CD4-positive, alpha-beta T cell treated with Interleukin-17A for 1 hour (primary cell): ENCODE results near the gene CD320.
"Not testable (repeated sequence)": the region's sequence is repeated elsewhere in the genome, so short reads cannot be mapped to it uniquely, and the experiment has no call there.

ENCODE experiments used
- DNase-seq: peaks from one replicate; pipeline ENCODE4 v3.0.0-alpha.2; 2020

The CD320 gene

GRCh38 chr19:8307965-8308866 lies at the start of gene CD320:
Gene CD320 (minus strand): TSS chr19:8308358. CDS start chr19:8308290, 68 bp downstream.
- DNase-seq, result peak; percentile 86

- no peak for DNase-seq
Observed at GRCh38 chr19:8357007-8357521, 48.9 kb upstream of the CD320 start.

GRCh38 chr19:8355631-8356402 lies 47.7 kb upstream of the CD320 start:
- no peak for DNase-seq

- not testable (repeated sequence) for DNase-seq
Observed at GRCh38 chr19:8352845-8353244, 44.7 kb upstream of the CD320 start.

- DNase-seq, result no peak
Observed at GRCh38 chr19:8352134-8352827, 44.1 kb upstream of the CD320 start.

GRCh38 chr19:8349629-8350372 lies 41.6 kb upstream of the CD320 start:
- not testable (repeated sequence) for DNase-seq

- DNase-seq, result no peak
Observed at GRCh38 chr19:8343483-8343844, 35.3 kb upstream of the CD320 start.

GRCh38 chr19:8342684-8343482 lies 34.7 kb upstream of the CD320 start, which contains the start of gene KANK3:
Gene KANK3 (minus strand): TSS chr19:8343262. CDS start chr19:8337828, 5,434 bp downstream.
- peak; percentile 94 for DNase-seq

- no peak for DNase-seq
Observed at GRCh38 chr19:8342316-8342683, 34.1 kb upstream of the CD320 start.

GRCh38 chr19:8341504-8341903 lies 33.3 kb upstream of the CD320 start:
- not testable (repeated sequence) for DNase-seq

GRCh38 chr19:8340341-8341096 lies 32.4 kb upstream of the CD320 start:
- no peak for DNase-seq

- no peak for DNase-seq
Observed at GRCh38 chr19:8338835-8339234, 30.7 kb upstream of the CD320 start.

GRCh38 chr19:8337728-8338127 lies 29.6 kb upstream of the CD320 start:
- no peak for DNase-seq

- DNase-seq, result no peak
Observed at GRCh38 chr19:8336660-8337059, 28.5 kb upstream of the CD320 start.

GRCh38 chr19:8336072-8336569 lies 28.0 kb upstream of the CD320 start:
- DNase-seq, result no peak

- peak; percentile 15 for DNase-seq
Observed at GRCh38 chr19:8335343-8336071, 27.3 kb upstream of the CD320 start.

GRCh38 chr19:8334458-8335342 lies 26.5 kb upstream of the CD320 start:
- no peak for DNase-seq

GRCh38 chr19:8333767-8334457 lies 25.8 kb upstream of the CD320 start:
- DNase-seq, result no peak
